Posterior cingulate gyrus (tissue), 11 donors: Measurements from ENCODE around the gene IKZF4.
A peak's percentile ranks its signal among the peaks of the same experiment; 100 is the strongest.
"Not testable (repeated sequence)": the region's sequence is repeated elsewhere in the genome, so short reads cannot be mapped to it uniquely, and the experiment has no call there.

Source experiments
- DNase-seq, 10 donors: peaks; one replicate each; pipeline versions ENCODE4 v3.0.0 to v3.0.0-alpha.2; 2020 to 2021; ENCODE audit warnings: mixed read lengths in 3 of 10
- intact Hi-C: fragments of 100-400 bp; cut with DNase I; formaldehyde crosslinking; loops from one replicate; pipeline ENCODE4 v1.15.1; 2023

Gene IKZF4

DNA sequence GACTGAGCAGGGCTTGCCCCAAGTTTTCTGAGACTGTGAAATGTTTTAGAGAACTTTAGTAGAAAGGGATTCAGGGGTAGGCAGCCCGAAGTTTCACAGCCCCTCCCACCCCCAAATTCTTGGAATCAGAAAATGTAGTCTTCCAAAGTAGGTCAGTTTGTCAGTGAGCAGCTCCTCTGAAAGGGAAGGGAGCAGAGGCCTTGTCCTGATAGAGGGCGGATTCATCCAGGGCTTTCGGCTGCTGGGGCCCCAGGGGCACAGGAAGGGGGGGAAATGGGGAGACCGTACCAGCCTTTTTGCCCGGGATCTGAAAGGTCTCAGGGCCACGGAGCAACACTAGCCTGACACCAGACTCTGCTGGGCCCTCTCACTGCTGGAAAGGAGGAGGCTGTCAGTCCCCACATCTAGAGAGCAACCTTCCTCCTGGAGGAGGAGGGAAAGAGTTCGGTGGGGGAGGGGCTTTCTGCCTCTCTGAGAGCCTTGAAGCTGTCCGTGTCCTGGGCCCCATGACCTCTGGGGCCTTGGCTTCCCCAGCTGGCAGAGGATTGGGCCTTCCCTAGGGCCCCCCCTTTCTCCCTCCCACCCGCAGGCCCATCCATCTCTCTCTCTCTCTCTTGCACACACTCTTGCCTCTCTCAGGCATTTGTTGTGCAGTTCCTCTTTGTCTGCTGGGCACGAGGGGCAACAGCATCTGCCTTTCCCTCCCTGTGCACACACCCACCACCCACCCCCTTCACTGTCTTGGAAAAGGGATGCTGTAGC lies at the start of gene IKZF4:
IKZF4 (plus strand) TSS at position 621 of the 762 bp plus-strand sequence. CDS start 451 bp downstream, outside the sequence.
- intact Hi-C loops = no loop called here
- DNase-seq = peak in 4 of 10 donors; percentile 28 to 84 (median 55)

DNA sequence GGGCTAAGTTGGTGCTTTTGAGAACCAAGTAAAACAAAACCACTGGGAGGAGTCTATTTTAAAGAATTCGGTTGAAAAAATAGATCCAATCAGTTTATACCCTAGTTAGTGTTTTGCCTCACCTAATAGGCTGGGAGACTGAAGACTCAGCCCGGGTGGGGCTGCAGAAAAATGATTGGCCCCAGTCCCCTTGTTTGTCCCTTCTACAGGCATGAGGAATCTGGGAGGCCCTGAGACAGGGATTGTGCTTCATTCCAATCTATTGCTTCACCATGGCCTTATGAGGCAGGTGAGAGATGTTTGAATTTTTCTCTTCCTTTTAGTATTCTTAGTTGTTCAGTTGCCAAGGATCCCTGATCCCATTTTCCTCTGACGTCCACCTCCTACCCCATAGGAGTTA lies 48.8 kb upstream of the IKZF4 start:
- intact Hi-C loops = no loop called here
- peak in 1 of 10 donors; percentile 6 for DNase-seq

DNA sequence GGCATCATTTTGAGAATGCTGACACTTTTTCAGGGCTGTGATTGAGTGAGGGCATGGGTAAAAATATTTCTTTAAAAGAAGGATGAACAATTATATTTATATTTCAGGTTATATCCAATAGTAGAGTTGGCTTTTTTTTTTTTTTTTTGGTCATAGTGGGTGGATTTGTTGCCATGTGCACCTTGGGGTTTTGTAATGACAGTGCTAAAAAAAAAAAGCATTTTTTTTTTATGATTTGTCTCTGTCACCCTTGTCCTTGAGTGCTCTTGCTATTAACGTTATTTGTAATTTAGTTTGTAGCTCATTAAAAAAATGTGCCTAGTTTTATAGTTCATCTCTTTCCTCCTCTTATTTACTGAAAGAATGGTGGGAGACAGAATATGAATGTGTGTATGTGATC lies 48.4 kb upstream of the IKZF4 start:
- DNase-seq = no peak
- intact Hi-C loops = no loop called here

DNA sequence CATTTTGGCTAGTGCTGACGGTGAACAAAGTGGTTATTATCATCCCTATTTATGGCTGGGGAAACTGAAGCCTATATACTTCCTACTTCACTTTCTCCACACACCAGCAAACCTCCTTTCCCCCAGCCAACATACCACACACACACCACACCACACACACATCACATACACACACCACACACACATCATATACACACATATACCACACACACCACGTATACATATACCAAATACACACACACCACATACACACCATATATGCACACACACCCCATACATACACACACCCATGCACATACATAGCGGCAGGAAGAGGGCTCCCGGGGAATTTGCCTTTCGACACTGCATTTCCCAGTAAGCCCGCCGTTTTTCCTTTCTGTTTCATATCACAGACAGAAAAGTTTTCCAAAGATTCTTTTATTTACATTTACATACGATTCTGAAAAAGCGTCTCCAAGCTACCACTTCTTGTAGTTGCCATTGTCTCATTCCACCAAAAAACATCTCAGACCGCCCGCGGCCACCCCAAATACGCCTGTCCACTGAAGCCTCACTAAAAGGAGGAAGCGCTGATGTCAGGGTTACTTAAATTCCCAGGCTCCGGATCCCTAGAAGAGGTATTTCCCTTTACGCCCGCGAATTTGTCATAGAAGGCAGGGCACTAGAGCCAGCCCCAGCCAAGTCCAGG lies 47.8 kb upstream of the IKZF4 start:
- intact Hi-C loops = no loop called here
- peak in 1 of 10 donors; percentile 11 for DNase-seq

DNA sequence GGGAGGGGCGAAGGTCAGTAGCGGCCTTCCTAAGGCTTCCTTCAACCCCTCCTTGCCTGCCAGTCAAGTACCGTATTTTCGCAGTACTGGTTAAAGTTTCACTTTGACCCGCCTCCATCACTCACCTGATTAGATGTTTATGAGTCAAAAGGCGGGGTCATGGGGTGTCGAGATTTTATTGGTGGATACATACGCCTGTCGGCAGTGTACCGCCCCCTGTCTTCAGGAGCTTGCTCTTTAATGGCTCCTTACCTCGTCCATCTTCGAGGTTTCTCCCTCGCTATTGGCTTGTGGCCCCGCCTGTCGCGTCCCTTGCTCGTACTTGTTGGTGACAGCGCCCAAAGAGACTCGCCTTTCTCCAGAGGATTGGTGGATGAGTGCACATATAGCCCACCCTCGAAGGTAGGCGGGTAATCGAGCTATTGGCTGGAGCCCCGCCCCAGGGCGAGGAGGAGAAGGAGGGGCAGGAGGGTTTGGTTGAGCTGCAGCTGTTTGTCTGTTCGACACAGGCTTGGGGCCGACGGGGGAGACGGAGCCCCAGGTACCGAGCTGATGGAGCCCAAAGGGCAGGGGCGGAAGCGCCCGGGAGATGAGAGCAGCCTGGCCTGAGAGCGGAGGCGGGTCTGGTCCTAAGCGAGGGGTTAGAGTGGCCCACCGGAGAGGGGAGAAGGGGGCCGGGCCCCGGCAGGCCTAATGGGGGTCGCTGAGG lies 47.1 kb upstream of the IKZF4 start, which contains the start of gene RAB5B:
RAB5B (plus strand) TSS at position 480 of the 709 bp plus-strand sequence. CDS start 12,883 bp downstream, outside the sequence.
- peak; percentile 97 to 100 (median 99) for DNase-seq
- intact Hi-C loops = loop anchor here (2.0 kb wide), 1 partner anchor 43 kb away; the partner anchor contains the start of gene DGKA

DNA sequence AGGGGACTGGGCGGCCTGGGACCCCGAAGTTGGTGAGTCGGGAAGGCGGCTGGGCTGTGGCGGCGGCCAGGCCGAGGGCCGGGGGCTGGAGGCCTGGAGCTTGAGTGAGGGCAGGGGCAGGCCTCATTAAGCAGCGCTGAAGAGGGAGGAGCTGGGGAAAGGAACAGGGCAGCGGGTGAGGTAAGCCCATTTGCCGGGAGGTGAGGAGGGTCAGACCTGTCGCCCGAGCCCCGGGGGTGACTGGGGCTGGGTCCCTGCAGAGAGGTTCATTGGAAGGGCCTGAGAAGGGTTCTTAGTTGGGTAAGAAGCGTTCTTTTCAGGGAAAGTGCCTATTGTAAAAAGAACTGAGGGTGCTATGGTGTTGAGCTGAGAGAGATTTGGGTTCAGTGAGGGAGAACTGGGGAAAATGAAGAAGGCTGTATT lies 46.5 kb upstream of the IKZF4 start:
- DNase-seq = peak in 1 of 10 donors; percentile 8
- intact Hi-C loops = loop anchor here (2.0 kb wide), 1 partner anchor 44 kb away; the partner anchor contains the start of gene DGKA

DNA sequence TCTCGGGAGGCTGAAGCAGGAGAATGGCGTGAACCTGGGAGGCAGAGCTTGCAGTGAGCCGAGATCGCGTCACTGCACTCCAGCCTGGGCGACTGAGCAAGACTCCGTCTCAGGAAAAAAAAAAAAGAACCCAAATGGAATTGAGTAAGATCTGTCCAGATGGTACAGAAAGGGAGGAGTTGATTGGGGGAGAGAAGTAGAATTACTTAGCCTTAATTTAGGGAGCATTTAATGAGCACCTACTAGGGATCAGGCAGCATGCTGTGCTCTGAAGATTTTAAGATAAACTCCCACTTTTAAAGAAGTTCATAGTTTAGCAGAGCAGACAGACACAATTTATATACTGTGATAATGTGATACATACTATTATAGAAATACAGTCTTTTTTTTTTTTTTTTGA lies 42.5 kb upstream of the IKZF4 start:
- intact Hi-C loops = no loop called here
- no peak for DNase-seq

DNA sequence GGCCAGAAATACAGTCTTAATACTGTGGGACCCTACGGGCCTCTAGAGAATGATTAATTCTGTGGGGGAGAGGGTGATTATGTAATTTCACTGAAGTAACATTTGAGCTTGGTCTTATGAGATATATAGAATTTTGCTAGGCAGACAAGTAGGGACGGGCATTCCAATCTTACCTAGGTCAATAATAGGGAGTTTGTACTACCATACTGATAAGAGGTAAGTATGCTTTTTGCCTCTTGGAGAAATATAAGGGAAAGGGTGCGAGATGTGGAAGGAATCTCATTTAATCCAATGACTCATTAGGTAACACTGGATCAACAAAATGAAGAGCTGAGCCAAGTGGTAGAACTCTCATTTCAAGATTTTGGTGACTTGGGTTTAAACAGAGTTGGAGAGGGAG lies 41.8 kb upstream of the IKZF4 start:
- no peak for DNase-seq
- intact Hi-C loops = no loop called here

DNA sequence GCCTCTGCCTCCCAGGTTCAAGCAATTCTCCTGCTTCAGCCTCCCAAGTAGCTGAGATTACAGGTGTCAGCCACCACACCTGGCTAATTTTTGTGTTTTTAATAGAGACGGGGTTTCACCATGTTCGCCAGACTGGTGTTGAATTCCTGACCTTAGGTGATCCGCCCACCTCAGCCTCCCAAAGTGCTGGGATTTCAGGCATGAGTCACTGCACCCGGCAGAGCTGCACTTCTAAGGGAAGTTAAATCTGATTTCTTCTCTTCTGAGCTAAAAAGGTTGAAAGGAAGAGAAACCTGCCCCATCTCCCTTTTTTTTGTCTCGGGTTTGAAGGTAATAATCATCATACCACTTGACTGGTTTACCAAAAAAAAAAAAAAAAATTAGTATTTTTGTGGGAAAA lies 39.0 kb upstream of the IKZF4 start:
- peak in 1 of 10 donors; percentile 12 for DNase-seq
- intact Hi-C loops = not testable (repeated sequence)

DNA sequence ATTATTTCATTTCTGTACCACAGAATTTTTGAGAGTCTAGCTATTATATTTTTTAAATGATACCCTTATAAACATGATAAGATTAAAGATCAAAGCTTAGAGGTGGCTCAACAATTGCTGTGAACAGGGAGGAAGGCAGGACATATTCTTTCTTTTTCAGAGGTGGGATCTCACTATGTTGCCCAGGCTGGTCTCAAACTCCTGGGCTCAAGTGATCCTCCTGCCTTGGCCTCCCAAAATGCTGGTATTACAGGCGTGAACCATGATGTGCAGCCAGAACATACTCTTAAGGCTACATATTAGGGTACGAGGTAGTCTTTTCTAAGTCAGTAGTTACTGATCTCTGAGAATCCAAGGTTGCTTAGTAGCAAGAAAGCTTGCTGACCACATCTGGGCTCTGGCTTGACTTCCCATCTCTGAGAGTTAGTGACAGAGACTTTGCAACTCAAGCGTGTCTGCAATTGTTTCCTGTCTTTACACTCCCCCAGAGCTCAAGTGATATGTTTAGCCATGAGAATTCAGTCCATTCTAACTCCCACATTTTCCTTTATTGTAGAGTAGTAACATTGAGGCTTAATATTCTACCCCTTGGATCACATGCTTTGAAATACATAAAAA lies 38.4 kb upstream of the IKZF4 start:
- intact Hi-C loops = no loop called here
- DNase-seq = no peak

DNA sequence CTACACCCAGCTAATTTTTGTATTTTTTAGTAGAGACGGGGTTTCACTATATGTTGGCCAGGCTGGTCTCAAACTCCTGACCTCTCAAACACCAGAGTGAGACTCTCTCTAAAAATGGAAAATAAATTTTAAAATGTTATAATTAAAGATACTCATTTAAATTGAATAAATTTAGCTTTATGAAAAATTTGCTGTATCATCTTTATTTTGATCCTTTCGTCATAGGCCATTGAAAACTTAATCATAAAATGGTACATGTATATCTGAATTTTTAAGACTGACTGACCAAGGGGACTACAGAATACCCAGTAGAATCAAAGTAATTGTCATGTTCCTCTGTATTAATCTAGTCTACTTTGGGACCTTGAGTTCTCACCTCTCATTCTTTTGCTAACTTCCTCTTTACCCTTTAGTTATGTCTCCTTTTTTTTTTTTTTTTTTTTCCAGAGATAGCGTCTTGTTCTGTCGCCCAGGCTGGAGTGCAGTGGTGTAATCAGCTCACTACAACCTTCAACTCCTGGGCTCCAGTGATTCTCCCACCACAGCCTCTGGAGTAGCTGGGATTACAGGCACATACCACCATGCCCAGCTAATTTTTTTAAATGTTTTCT lies 37.5 kb upstream of the IKZF4 start:
- DNase-seq = peak in 1 of 10 donors; percentile 25
- intact Hi-C loops = no loop called here

DNA sequence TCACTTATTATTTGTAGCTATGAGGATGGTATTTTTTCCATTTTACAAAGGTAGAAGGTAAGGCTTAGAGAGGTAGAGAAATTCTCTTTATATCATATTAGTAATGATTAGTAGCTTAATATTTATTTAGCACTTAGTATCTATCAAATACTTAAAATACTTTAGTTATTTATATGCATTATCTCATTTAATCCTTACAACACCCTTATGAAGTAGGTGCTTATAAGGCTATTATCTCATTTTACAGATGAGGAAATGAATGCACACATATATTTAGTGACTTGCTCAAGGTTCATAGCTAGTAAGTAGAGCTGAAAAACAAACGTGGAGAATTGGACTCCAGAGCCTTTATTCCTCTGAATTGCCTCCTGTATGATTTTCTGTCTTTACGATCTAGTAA lies 36.0 kb upstream of the IKZF4 start:
- DNase-seq = no peak
- intact Hi-C loops = no loop called here

DNA sequence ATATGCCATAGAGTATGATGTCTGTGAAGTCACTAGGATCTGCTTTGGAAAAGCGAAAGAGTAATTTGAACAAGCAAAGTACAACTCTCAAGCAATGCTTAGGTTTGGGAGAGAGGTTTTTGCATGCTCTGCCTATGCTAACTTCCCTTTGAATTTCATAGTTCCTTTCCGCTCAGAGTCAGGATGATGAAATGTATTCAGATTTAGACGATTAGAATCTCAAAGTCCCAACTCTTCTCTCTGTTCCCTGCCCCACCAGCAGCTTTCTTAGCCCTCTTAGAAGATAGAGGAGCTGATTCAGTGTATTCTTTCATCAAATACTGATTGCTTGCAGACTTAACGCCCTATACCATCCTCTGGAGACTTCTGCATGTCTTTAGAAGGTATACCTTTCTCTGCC lies 35.5 kb upstream of the IKZF4 start:
- intact Hi-C loops = no loop called here
- DNase-seq = no peak

DNA sequence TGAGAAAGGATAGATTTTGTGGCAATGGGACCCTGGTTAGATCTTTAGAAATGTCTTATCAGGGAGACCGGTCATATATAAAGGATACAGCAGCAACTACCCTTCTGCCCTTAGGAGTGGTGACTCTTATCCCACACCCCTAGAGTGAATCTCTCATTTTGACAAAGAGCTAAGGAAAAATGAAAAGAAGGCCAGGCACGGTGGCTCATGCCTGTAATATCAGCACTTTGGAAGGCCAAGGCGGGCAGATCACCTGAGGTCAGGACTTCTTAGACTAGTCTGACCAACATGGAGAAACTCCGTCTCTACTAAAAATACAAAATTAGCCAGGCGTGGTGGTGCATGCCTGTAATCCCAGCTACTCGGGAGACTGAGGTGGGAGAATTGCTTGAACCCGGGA lies 34.9 kb upstream of the IKZF4 start:
- peak in 1 of 10 donors; percentile 24 for DNase-seq
- intact Hi-C loops = not testable (repeated sequence)

DNA sequence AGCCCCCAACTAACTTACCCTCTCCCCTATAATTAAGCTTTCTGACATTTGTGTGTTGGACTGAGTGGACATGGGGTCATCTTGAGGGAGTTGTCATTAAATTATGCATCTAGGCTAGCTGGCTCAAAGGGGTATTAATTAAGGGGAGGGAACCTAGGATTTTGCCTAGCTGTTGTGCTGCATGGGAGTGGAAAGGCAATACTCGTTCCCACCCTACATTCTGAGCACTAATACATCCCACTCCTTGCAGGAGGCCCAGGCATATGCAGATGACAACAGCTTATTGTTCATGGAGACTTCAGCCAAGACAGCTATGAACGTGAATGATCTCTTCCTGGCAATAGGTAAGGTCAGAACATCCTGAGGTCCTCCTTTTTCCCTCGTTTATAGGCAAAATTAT lies 29.7 kb upstream of the IKZF4 start:
- no peak for DNase-seq
- intact Hi-C loops = no loop called here

DNA sequence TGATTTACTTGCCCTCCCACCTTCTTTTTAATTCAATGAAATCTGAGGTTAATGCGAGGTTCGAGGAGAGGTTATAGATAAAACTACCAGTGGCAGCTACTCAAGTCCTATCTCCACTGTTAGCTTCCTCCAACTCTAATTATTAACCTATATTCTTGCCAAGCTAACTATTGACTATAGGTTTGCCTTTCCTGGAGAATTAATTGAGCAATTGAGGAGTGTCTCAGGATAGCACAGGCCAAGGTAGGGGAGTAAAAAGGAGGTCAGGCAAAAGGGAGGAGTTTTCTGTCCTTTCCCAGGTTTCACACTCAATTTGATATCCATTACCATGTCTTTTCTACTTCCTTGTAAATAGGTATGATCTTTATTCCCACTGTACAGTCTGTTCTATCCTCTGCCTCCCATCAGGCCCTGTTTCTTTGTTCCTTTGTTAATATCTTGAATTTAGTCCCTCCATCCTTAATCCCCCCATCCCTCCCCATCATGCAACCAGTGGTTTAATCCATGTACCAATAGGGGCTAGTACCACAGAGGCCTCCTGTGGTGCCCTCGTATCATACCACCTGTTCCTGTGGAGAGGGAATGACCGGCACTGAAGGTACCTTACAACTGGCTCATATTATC lies 27.5 kb upstream of the IKZF4 start:
- DNase-seq = no peak
- intact Hi-C loops = no loop called here

DNA sequence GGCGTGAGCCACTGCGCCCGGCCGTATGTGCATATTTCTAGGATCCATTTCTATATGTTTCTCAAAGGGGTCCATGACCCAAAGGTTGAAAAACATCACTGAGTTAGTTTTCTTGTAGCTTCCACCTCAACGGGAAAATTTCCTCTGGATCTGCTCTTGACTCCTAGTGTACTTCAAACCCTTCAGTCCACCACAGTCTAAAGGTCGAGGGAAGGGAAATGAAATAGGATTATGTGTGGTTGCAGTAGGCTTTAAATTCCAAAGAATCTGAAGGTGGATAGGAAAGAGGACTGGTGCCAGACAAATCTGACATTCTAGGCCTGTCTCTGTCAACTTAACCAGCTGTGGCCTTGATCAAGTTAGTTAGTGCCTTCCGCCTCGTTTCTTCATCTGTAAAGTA lies 25.5 kb upstream of the IKZF4 start:
- DNase-seq = no peak
- intact Hi-C loops = loop anchor here (5.0 kb wide), 1 partner anchor 122 kb away; the partner anchor contains the start of genes RPL41 and ZC3H10

DNA sequence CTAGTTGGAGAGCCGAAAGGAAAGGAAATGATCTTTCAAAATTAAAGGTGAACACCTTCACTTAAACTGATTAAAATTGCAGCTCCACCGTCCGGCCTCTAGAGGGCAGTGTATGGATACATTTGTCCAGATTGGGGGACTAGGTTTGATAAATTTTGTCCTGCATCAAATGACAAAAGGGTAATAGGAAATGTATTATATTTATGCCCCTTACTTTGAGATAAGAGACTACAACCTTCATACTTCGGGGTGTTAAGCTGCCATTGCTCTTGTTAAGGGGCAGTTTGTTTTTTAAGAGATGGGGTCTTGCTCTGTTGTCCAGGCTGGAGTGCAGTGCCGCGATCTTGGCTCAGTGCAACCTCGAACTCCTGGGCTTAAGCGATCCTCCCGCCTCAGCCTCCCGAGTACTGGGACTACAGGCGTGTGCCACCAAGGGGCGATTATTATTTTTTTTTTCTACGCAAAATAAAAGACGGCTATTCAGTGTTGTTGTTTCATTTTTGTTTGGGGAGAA lies 24.6 kb upstream of the IKZF4 start:
- intact Hi-C loops = loop anchor here (1.0 to 5.0 kb wide), 2 partner anchors 45 to 121 kb away; partner anchors contain the start of genes RPL41, RPS26 and ZC3H10
- DNase-seq = peak in 7 of 10 donors; percentile 35 to 87 (median 58)
